Epithelial cell of proximal tubule (primary cell): ENCODE results near the gene MLIP. TPM values are rescaled to one million over a fixed set of nuclear protein-coding genes. Genes with fewer than 3 reads are reported as not detected.

Experiments
- DNase-seq: peaks from one replicate; pipeline ENCODE4 v3.0.0-alpha.2; 2011; ENCODE audit warnings: low read depth
- H3K4me3 ChIP-seq: 2 replicates; pipeline ENCODE4 v1.5.1; 2011; ENCODE audit warnings: low read depth, mild to moderate bottlenecking, low read length
- total RNA-seq: library from RNA; depleted of rRNA; stranded (reverse); fragments of >200 nt; gene quantifications from 2 replicates; pipeline ENCODE4 v1.2.3, GENCODE V29; 2015
- TF ChIP-seq, protein P1 (sequence below): conservative IDR thresholded peaks from 2 replicates; pipeline ENCODE4 v1.5.1; 2012; ENCODE audit warnings: low read depth, mild to moderate bottlenecking, low read length

MLIP gene
- total RNA-seq, 1 donor from 2014 or later = not detected

DNA sequence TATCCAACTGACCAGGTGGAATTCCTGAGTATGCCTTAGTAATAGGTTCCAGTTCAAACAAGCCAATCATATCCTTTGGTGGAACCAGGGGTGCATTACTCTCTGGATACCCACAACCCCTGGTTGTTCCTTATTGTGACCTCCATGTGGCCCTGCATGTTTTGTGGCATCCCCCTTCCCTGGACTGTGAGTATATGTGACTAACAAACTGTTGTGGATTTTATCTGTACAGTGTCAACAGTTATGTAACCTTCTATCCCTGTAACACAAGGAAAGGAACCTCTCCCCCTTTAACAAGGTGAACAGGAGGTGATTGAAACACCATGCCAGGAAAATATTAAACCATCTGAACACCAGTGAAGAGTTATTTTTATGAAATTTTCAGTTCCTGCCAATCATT is 46.2 kb downstream of the MLIP start:
- no peak overlapping the region for H3K4me3 ChIP-seq
- no peak for DNase-seq
- TF ChIP-seq, protein P1, sequence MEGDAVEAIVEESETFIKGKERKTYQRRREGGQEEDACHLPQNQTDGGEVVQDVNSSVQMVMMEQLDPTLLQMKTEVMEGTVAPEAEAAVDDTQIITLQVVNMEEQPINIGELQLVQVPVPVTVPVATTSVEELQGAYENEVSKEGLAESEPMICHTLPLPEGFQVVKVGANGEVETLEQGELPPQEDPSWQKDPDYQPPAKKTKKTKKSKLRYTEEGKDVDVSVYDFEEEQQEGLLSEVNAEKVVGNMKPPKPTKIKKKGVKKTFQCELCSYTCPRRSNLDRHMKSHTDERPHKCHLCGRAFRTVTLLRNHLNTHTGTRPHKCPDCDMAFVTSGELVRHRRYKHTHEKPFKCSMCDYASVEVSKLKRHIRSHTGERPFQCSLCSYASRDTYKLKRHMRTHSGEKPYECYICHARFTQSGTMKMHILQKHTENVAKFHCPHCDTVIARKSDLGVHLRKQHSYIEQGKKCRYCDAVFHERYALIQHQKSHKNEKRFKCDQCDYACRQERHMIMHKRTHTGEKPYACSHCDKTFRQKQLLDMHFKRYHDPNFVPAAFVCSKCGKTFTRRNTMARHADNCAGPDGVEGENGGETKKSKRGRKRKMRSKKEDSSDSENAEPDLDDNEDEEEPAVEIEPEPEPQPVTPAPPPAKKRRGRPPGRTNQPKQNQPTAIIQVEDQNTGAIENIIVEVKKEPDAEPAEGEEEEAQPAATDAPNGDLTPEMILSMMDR = no peak

DNA sequence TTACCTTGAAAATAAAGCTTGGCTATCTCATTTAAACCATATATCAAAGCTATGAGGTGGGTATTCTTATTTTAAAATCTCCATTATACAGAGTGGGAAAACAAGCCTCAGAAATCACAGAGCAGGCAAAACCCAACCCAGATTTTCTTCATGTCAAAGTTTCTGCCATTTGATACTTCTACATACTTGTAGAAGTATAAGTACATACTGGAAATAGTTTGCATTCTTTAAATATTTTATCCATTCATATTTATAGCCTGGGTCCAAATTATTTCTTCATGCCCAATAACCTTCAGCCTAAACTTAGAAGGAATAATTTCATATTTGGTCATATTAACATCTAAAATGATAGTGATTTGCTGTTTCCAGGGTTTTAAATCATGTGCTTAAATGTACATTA is 61.8 kb downstream of the MLIP start:
- DNase-seq = no peak
- H3K4me3 ChIP-seq = no peak overlapping the region
- TF ChIP-seq, protein P1 = no peak

DNA sequence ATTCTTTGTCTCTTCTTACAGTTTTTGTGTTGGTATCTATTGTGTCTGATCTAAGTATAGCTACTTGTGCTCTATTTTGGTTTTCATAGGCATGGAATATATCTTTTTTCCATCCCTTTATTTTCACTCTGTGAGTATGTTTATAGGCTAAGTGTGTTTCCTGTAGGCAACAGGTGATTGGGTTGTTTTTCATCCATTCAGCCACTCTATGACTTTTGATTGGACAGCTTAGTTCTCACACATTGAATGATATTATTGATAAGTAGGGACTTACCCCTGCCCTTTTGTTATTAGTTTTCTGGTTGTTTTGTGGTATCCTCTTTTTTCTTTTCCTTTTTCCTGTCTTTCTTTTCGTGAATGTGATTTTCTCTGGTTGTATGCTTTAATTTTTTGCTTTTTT is 67.9 kb downstream of the MLIP start:
- no peak for DNase-seq
- TF ChIP-seq, protein P1 = no peak
- no peak overlapping the region for H3K4me3 ChIP-seq

DNA sequence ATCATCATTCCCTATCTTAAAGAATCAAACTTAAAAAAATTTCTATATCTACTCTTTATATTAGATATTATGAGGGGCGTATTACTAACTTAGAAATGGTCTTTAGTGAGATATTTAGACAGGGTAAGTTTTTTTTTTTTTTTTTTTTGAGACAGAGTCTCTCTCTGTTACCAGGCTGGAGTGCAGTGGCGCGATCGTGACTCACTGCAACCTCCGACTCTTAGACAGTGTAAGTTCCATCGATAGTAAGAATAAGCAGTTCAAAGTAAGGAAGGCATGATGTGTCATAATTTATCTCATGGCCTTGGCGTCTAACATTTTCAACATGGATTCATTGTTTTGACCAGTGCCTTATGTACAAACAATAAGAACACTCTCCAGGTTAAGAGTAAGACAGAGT is 72.4 kb downstream of the MLIP start:
- TF ChIP-seq, protein P1 = no peak
- H3K4me3 ChIP-seq = no peak overlapping the region
- no peak for DNase-seq

DNA sequence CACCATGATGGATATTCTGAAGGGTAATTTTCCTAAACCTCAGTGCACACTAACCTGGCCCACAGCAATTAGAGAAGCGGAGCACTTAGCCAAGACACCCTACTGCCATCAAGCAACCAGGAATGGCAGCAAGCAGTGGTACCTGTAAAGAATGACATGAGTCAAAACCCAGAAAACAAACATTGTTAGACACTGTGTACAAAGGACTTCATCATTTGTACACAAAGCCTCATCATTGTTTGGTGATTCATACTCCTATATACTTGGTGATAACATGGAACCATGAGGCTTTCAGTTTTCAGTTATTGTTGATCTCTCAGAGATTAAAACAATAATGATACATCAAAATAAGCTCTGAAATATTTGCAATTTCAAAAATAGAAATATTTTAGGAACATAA is 74.6 kb downstream of the MLIP start:
- TF ChIP-seq, protein P1 = no peak
- no peak for DNase-seq
- no peak overlapping the region for H3K4me3 ChIP-seq

DNA sequence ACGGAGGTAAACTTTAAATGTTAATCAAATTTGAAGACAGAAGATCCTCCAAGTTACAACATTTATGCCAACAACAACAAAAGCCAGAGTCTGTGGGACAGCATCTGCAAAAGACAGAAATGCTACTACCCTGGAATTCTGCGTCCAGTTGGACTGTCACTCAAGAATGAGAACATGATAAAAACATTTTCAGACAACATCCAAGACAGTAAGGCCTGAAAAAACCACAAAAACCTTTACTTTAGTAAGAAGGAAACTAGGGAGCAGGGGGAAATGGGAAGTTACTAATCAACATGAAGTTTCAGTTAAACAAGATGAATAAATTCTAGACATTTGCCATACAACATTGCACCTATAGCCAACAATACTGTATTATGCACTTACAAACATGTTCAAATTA is 77.6 kb downstream of the MLIP start:
- no peak overlapping the region for H3K4me3 ChIP-seq
- DNase-seq = no peak
- TF ChIP-seq, protein P1 = no peak

DNA sequence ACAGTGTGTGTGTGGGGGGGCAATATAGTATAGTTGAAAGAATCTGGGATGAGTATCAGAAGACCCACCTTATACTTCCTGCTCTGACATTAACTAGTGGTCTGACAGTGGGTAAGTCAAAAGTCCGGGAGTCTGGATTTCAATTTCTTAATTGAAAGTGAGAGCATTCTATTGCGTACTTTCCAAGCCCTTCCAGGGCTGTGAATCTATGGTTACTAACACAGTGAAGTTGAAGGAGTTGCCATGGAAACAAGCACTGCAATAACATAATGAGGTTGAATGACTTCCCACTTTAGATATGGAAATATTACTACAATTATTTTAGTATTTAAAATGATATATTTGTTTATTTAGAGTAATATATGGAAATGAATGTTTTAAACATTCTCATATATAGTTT is 80.2 kb downstream of the MLIP start:
- no peak for DNase-seq
- H3K4me3 ChIP-seq = no peak overlapping the region
- TF ChIP-seq, protein P1 = no peak
